Brain microvascular endothelial cell (primary cell): ENCODE measurements around the gene SENP6.
"Not testable (repeated sequence)": the region's sequence is repeated elsewhere in the genome, so short reads cannot be mapped to it uniquely, and the experiment has no call there.

Source experiments
- DNase-seq: peaks from one replicate; pipeline ENCODE4 v3.0.0-alpha.2; 2020
- H3K27ac ChIP-seq: fragments of 250-450 bp; sonication (Bioruptor Pico); 2 replicates; pipeline ENCODE4 v1.5.1; 2020; ENCODE audit warnings: mild to moderate bottlenecking, moderate library complexity
- H3K27me3 ChIP-seq: fragments of 250-450 bp; sonication (Bioruptor Pico); replicated peaks from 2 replicates; pipeline ENCODE4 v1.5.1; 2020; ENCODE audit warnings: mild to moderate bottlenecking
- H3K36me3 ChIP-seq: fragments of 250-450 bp; sonication (Bioruptor Pico); replicated peaks from 2 replicates; pipeline ENCODE4 v1.5.1; 2020; ENCODE audit warnings: mild to moderate bottlenecking
- H3K4me3 ChIP-seq: 2 replicates; pipeline ENCODE4 v1.5.1; 2011; ENCODE audit warnings: low read depth, mild to moderate bottlenecking, control low read depth, low read length, moderate library complexity
- CTCF ChIP-seq: IDR thresholded peaks from 2 replicates; pipeline ENCODE4 v1.5.1; 2011; ENCODE audit warnings: low read depth, mild to moderate bottlenecking, moderate library complexity, low read length, control low read depth, inconsistent platforms; ENCODE audit errors: missing control alignments
- in situ Hi-C: cut with HindIII; loops from 2 replicates; pipeline ENCODE4 v1.10.0; 2017; ENCODE audit warnings: low sequenced_read_pairs, low pct_ligation_motif_present

The SENP6 gene

GRCh38 chr6:75588948-75589347 is 12.7 kb upstream of the SENP6 start:
- Histone ChIP-seq H3K4me3 (no peak overlapping the region), H3K36me3 (no peaks in the 10 kb centered on the region), H3K27me3 (no peaks in the 10 kb centered on the region), H3K27ac (no peak overlapping the region)
- no peak for TF ChIP-seq CTCF
- in situ Hi-C loops: no loop called here
- no peak for DNase-seq

- Histone ChIP-seq H3K27ac (no peak overlapping the region), H3K27me3 (no peaks in the 10 kb centered on the region), H3K4me3 (no peak overlapping the region), H3K36me3 (no peaks in the 10 kb centered on the region)
- no peak for TF ChIP-seq CTCF
- no peak for DNase-seq
- in situ Hi-C loops: no loop called here
Observed at GRCh38 chr6:75590370-75590769, 11.3 kb upstream of the SENP6 start.

DNA sequence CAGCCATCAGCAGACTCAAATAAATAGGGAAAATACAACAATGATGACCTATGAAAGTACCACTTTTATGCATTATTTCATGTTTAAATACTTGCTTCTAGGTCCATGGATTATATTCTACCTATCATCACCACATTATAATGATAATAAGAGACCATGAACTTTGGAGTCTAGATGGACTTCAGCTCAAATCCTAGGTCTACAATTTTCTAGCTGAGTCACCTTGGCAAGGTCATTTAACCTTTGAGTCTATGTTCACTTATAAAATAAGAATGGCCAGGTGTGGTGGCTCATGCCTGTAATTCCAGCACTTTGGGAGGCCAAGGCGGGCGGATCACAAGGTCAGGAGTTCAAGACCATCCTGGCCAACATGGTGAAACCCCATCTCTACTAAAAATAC is 5.3 kb upstream of the SENP6 start:
- DNase-seq, H3K4me3 ChIP-seq, H3K27ac ChIP-seq, H3K27me3 ChIP-seq, H3K36me3 ChIP-seq, in situ Hi-C loops: not testable (repeated sequence)

DNA sequence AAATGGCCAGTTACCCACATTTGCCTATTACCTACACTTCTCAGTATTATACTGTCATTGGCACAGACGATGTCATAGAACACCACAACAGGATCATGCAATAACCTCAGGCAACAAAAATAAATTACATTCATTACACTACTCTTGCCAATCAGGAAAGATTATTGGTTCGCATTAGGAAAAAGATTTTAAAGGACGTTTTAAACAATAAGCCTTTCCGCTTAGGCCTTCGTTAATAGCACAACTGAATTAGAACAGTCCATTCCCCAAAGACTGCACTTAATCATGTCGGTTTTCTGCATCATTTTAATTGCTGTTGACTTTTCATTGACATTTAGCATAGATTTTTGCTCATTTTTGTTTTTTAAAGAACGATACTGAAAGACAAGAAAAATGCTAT is 912 bp upstream of the SENP6 start:
- no peak for DNase-seq

GRCh38 chr6:75602246-75603105 is 796 bp downstream of the SENP6 start:
- Histone ChIP-seq H3K36me3 (no peaks in the 10 kb centered on the region), H3K27me3 (no peaks in the 10 kb centered on the region), H3K27ac (peak overlapping the region; percentile 86), H3K4me3 (peak overlapping the region; percentile 87)
- no peak for TF ChIP-seq CTCF
- DNase-seq: peak; percentile 29
- in situ Hi-C loops: no loop called here

More for the DNA sequence above, 912 bp upstream of the SENP6 start:
- Histone ChIP-seq H3K36me3 (no peaks in the 10 kb centered on the region), H3K27me3 (no peaks in the 10 kb centered on the region), H3K27ac (no peak overlapping the region), H3K4me3 (no peak overlapping the region)
- in situ Hi-C loops: no loop called here
- TF ChIP-seq CTCF: no peak

DNA sequence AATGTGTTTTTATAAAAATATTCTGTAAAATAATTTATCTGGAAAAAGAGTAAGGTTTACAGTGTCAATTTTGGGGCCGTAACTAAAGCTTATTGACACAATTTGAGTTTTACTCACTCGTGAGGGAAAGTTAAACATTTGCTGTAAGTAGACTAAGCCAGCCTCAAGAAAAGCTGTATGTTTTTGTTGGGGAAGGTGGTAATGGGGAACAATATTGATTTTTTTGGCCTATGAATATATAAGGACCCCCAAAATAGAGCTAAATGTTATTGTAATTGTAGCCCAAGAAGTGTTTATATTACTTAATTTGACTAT is 1.4 kb downstream of the SENP6 start:
- Histone ChIP-seq H3K27me3 (no peaks in the 10 kb centered on the region), H3K36me3 (no peaks in the 10 kb centered on the region), H3K27ac (peak overlapping the region; percentile 86), H3K4me3 (peak overlapping the region; percentile 87)
- no peak for DNase-seq
- TF ChIP-seq CTCF: no peak
- in situ Hi-C loops: no loop called here
